Ascending aorta (tissue), 2 donors: ENCODE results near the gene CDC5L. TPM values are rescaled to one million over a fixed set of nuclear protein-coding genes. Genes with fewer than 3 reads are reported as not detected.

ENCODE experiments used
- DNase-seq, 2 donors: peaks; one replicate each; pipeline ENCODE4 v3.0.0-alpha.2; 2019; ENCODE audit warnings: low spot score in 2 of 2
- H3K27ac ChIP-seq, 2 donors: fragments of 200-600 bp; sonication (generic); one replicate each; pipeline ENCODE4 v1.5.1; 2016 to 2017; ENCODE audit warnings: mild to moderate bottlenecking in 1 of 2
- H3K27me3 ChIP-seq: fragments of 200-600 bp; sonication (generic); one replicate; pipeline ENCODE4 v1.5.1; 2017
- H3K36me3 ChIP-seq, 2 donors: fragments of 200-600 bp; sonication (generic); one replicate each; pipeline ENCODE4 v1.5.1; 2016
- H3K4me1 ChIP-seq, 2 donors: fragments of 200-600 bp; sonication (generic); one replicate each; pipeline ENCODE4 v1.5.1; 2016 to 2017; ENCODE audit warnings: mild to moderate bottlenecking in 1 of 2
- H3K4me3 ChIP-seq, 2 donors: fragments of 200-600 bp; sonication (generic); one replicate each; pipeline ENCODE4 v1.5.1; 2016 to 2017; ENCODE audit warnings: mild to moderate bottlenecking in 1 of 2
- H3K9me3 ChIP-seq, 2 donors: fragments of 200-600 bp; sonication (generic); one replicate each; pipeline ENCODE4 v1.5.1; 2016
- CTCF ChIP-seq, 3 experiments: fragments of 200-600 bp in 2 of 3; fragments of 450-650 bp in 1 of 3; sonication (generic) in 2 of 3; IDR thresholded peaks; one replicate each; pipeline ENCODE4 v1.5.1; 2016 to 2019; ENCODE audit warnings: antibody characterized with exemption in 3 of 3, mild to moderate bottlenecking in 1 of 3, moderate library complexity in 1 of 3
- intact Hi-C: fragments of 100-400 bp; cut with DNase I; formaldehyde crosslinking; loops from one replicate; pipeline ENCODE4 v1.15.1; 2023
- total RNA-seq: library from RNA; depleted of rRNA; stranded (reverse); fragments of >200 nt; gene quantifications from one replicate; pipeline ENCODE4 v1.1.0, GENCODE V29; 2016

Gene CDC5L
- total RNA-seq, 1 donor from 2014 or later = 10.9 TPM

DNA sequence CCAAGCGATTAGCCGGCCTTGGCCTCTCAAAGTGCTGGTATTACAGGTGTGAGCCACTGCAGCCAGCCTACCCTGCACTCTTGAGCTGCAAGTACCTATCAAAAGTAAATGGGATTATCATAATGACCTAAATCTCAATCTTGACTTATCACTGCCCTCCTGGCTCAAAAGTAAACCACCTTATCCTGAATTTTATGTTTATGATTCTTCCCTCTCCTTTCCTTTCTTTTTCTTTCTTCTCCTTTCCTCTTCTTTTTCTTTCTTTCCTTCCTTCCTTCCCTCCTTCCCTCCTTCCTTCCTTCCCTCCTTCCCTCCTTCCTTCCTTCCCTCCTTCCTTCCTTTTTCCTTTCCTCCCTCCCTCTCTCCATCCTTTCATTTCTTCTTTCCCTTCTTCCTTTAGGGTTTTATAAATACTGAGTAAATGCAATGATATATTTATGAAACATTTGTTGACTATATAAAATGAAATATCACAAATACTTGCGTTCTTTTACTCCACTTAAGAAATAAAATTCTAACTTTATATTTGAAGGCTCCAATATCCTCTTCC is 24.1 kb upstream of the CDC5L start:
- Histone ChIP-seq H3K4me3 (no peak overlapping the region), H3K36me3 (no peaks in the 10 kb centered on the region), H3K27me3 (no peaks in the 10 kb centered on the region), H3K9me3 (no peaks in the 10 kb centered on the region), H3K4me1 (no peaks in the 10 kb centered on the region), H3K27ac (no peak overlapping the region)
- intact Hi-C loops = no loop called here
- TF ChIP-seq CTCF (IDR thresholded peaks at IDR 0.05) = no peak
- no peak for DNase-seq

GRCh38 chr6:44366781-44367180 is 20.7 kb upstream of the CDC5L start:
- H3K27ac ChIP-seq = no peak overlapping the region
- intact Hi-C loops = no loop called here
- no peak for DNase-seq
- no peak for TF ChIP-seq CTCF (IDR thresholded peaks at IDR 0.05)
- H3K4me3 ChIP-seq = no peak overlapping the region
- H3K36me3 ChIP-seq = no peaks in the 10 kb centered on the region
- no peaks in the 10 kb centered on the region for H3K9me3 ChIP-seq
- no peaks in the 10 kb centered on the region for H3K4me1 ChIP-seq
- no peaks in the 10 kb centered on the region for H3K27me3 ChIP-seq

DNA sequence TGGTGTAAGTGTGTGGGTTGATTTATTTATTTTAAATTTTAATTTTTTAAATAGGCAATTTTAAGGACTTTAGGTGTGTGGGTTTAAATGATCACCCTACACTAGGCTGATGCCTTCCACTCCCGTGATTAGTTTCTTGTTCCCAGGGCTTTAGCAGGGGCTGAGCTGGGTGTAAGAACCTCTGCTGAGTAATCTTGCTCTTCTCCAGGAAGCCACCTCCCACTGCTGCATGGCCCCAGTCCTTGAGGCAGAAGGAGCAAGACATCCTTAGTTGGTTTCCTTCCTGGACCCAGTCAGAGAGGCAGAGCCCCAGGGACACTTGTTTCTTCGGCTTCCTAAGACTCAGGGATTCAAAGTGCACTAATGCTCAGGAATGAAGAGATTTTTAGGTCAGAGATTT is 19.8 kb upstream of the CDC5L start:
- H3K36me3 ChIP-seq = no peaks in the 10 kb centered on the region
- H3K27ac ChIP-seq = no peak overlapping the region
- H3K9me3 ChIP-seq = no peaks in the 10 kb centered on the region
- no peak for TF ChIP-seq CTCF (IDR thresholded peaks at IDR 0.05)
- intact Hi-C loops = no loop called here
- H3K4me3 ChIP-seq = no peak overlapping the region
- H3K4me1 ChIP-seq = no peaks in the 10 kb centered on the region
- DNase-seq = no peak
- H3K27me3 ChIP-seq = no peaks in the 10 kb centered on the region

DNA sequence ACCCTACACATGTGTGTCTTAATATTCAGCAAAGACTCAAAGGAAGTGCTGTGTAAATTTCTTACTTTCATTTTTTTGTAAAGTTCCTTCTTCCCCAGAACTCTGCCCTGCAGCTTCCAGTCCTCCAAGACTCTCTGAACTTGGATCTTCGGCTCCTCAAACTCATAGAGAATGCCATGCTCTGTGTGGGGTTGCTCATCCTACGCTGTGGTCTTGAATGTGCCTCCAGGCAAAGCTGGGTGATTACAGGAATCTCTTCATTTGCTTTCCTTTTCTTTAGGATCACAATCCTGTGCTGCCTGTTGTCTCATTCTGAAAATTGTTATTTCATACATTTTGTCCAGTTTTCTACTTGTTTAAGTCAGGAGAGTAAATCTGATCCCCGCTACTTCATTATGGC is 14.5 kb upstream of the CDC5L start:
- Histone ChIP-seq H3K4me3 (no peak overlapping the region), H3K27ac (no peak overlapping the region), H3K36me3 (no peaks in the 10 kb centered on the region), H3K9me3 (no peaks in the 10 kb centered on the region), H3K27me3 (no peaks in the 10 kb centered on the region), H3K4me1 (no peaks in the 10 kb centered on the region)
- intact Hi-C loops = no loop called here
- TF ChIP-seq CTCF (IDR thresholded peaks at IDR 0.05) = no peak
- no peak for DNase-seq

GRCh38 chr6:44373787-44374186 is 13.7 kb upstream of the CDC5L start:
- no peak overlapping the region for H3K27ac ChIP-seq
- H3K36me3 ChIP-seq = no peaks in the 10 kb centered on the region
- no peaks in the 10 kb centered on the region for H3K4me1 ChIP-seq
- intact Hi-C loops = no loop called here
- no peaks in the 10 kb centered on the region for H3K9me3 ChIP-seq
- DNase-seq = no peak
- no peak overlapping the region for H3K4me3 ChIP-seq
- H3K27me3 ChIP-seq = no peaks in the 10 kb centered on the region
- no peak for TF ChIP-seq CTCF (IDR thresholded peaks at IDR 0.05)

DNA sequence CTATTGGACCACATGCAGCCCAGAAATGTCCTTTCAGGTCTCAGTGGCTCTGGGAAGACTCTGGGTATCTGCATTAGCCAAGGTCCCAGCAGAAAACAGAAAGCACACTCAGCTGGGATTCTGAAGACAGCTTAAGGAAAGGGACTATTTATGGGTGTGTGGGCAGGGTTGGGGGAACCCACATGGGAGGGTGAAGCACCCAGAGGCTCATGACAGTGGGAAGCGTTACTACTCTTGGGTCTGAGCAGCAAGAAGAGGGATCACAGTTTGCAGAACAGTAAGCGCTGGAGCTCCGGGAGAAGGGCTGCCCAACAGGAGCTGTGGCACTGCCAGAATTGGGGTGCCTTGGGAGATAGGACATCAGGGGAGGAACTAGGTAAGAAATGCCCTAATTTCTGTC is 12.4 kb upstream of the CDC5L start:
- TF ChIP-seq CTCF (IDR thresholded peaks at IDR 0.05) = no peak

More for the DNA sequence above, 12.4 kb upstream of the CDC5L start:
- Histone ChIP-seq H3K4me1 (no peaks in the 10 kb centered on the region), H3K4me3 (no peak overlapping the region), H3K27ac (no peak overlapping the region), H3K36me3 (no peaks in the 10 kb centered on the region), H3K27me3 (no peaks in the 10 kb centered on the region), H3K9me3 (no peaks in the 10 kb centered on the region)
- no peak for DNase-seq
- intact Hi-C loops = no loop called here
